GM10847 (cell line): ENCODE results near the gene SORT1.

Source experiments
- POLR2A ChIP-seq: IDR thresholded peaks from 2 replicates; pipeline ENCODE4 v1.6.1; 2011; ENCODE audit not compliant: insufficient read length; ENCODE audit errors: extremely low read depth

SORT1 gene

GRCh38 chr1:109389638-109390341 lies 7.9 kb downstream of the SORT1 start:
- TF ChIP-seq POLR2A: no peak

GRCh38 chr1:109388884-109389637 lies 8.7 kb downstream of the SORT1 start:
- TF ChIP-seq POLR2A: no peak

GRCh38 chr1:109388208-109388711 lies 9.5 kb downstream of the SORT1 start:
- no peak for TF ChIP-seq POLR2A

DNA sequence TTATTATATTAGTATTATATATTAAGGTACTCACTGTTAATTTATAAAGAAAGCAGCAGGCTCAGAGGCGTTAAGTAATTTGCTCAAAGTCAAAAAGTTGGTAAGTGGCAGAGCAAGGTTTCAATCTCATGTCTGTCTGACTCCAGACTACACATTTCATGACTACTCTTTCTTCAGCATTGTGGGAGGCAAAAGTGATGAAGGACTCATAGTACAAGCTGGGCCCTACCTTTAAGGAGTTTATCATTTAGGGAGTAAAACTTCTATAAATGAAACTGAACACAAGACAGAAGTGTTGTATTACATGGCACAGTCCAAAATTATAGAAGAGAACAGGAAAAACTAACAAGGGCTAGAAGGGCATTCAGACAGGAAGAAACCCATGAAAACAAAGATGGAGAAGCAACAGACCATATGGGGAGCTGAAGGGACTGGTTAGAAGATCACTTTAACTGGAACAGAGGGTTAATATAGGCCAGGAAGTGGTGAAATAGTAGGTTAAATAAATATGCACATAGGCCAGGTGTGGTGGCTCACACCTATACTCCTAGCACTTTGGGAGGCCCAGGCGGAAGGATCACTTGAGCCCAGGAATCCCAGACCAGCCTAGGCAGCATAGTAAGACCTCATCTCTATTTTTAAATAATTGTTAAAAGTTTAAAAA lies 11.5 kb downstream of the SORT1 start:
- TF ChIP-seq POLR2A: no peak

DNA sequence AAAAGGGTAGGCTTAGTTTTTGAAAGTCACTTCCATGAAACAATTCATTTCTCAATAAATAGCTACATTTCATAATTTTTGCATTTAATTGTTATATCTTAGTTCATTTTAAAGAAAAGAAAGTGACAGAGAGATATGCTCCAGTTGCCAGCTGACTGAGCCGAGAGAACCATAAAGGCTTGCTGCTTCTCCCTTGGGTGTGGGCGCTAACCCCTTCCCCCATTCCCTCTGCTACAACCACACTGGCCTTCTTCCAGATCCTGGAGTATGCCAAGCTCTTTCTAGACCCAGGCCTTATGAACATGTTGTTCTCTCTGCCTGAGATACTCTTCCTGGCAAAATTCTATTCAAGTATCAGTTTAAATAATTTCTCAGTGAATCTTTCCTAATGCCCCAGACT lies 12.3 kb downstream of the SORT1 start:
- TF ChIP-seq POLR2A: no peak

DNA sequence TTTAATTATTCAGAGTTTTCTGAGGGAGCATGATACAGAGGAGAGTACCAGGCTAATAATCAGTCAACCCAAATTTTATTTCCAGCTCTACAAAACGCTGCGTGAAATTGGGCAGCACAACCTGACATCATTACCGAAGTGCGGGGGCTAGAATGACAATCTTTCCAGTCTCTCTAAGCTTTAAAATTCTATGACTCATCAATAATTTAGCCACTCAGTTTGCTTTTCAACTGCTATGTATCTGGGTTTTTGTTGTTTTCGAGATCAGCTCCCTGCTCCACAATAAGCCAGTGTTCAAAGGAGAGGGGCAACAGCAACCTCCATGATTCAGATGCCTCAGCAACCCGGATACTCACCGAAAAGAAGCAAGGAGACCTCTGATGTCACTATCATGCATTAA lies 13.9 kb downstream of the SORT1 start:
- TF ChIP-seq POLR2A: no peak

- no peak for TF ChIP-seq POLR2A
Measured at GRCh38 chr1:109383087-109383779, 14.5 kb downstream of the SORT1 start.

GRCh38 chr1:109381573-109381972 lies 16.1 kb downstream of the SORT1 start:
- TF ChIP-seq POLR2A: no peak

- TF ChIP-seq POLR2A: no peak
Measured at GRCh38 chr1:109379907-109380306, 17.8 kb downstream of the SORT1 start.

GRCh38 chr1:109379422-109379821 lies 18.3 kb downstream of the SORT1 start:
- no peak for TF ChIP-seq POLR2A

- no peak for TF ChIP-seq POLR2A
Measured at GRCh38 chr1:109377698-109378097, 20.0 kb downstream of the SORT1 start.

- TF ChIP-seq POLR2A: no peak
Measured at GRCh38 chr1:109373126-109373525, 24.6 kb downstream of the SORT1 start.

GRCh38 chr1:109372281-109372680 lies 25.4 kb downstream of the SORT1 start:
- TF ChIP-seq POLR2A: no peak

GRCh38 chr1:109371341-109371739 lies 26.4 kb downstream of the SORT1 start:
- no peak for TF ChIP-seq POLR2A

GRCh38 chr1:109370712-109371340 lies 26.9 kb downstream of the SORT1 start:
- no peak for TF ChIP-seq POLR2A
